ENCODE data around the gene FKBP15. TPM values are rescaled to one million over a fixed set of nuclear protein-coding genes. Genes with fewer than 3 reads are reported as not detected.

FKBP15 gene
- total RNA-seq, 1 experiment from 2014 or later, result 18.5 TPM

DNA sequence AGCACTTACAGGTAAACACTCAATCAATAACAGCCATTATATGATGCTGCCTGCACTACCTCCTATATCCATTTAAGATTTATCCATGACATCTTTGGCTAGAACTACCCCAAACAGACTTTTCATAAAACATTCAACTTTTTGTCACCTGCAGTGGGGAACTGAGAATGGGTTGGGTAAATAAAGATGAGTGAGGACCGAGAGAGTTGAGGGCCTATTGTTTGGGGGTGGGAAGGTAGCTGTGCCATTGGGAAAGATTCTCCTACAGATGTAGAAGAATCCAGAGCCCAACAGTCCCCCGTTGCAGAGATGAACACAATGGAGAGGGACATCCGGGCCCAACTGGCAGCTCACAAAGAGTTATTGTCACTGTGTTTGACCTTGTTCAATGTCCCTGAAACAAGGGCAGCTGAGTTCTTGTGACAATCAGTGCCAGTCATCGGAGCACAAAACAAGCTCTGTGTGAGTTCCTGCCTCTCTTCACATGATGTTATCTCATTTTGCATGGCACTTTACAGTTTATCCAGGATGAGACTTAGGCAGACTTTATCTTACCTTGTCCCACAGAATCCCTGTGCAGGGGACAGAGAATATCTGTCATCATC is 81.8 kb downstream of the FKBP15 start:
- Histone ChIP-seq H3K18ac (ENCODE audit: insufficient read length, low read depth, low read length) (no peak overlapping the region), H3K4ac (ENCODE audit: low read depth, low read length) (no peak overlapping the region), H3K9ac (ENCODE audit: extremely low read depth, insufficient read length, low read length) (no peak overlapping the region), H2BK5ac (ENCODE audit: insufficient read length, low read length) (no peak overlapping the region), H3K79me1 (ENCODE audit: insufficient read depth, low read depth, low read length, poor library complexity, severe bottlenecking) (no peaks in the 10 kb centered on the region), H3K14ac (ENCODE audit: insufficient read depth, low read length) (no peak overlapping the region), H3K23ac (ENCODE audit: insufficient read length, low read depth, low read length) (no peak overlapping the region), H2BK120ac (ENCODE audit: low read depth, low read length, poor library complexity, severe bottlenecking) (no peak overlapping the region), H3K4me1 (ENCODE audit: insufficient read depth, low read length) (no peaks in the 10 kb centered on the region), H2BK12ac (ENCODE audit: insufficient read length, low read depth, low read length) (no peak overlapping the region), H3K23me2 (ENCODE audit: insufficient read length, low read depth, low read length, poor library complexity, severe bottlenecking) (no peaks in the 10 kb centered on the region), H4K5ac (ENCODE audit: insufficient read length, low read depth, low read length) (no peak overlapping the region), H2AFZ (ENCODE audit: low read length) (no peak overlapping the region), H3K79me2 (ENCODE audit: insufficient read depth, low read length) (no peaks in the 10 kb centered on the region), H3K27me3 (ENCODE audit: insufficient read depth, low read length) (no peaks in the 10 kb centered on the region), H2AK5ac (ENCODE audit: insufficient read length, low read length) (no peak overlapping the region), H3K56ac (ENCODE audit: insufficient read length, low read depth, low read length) (no peak overlapping the region), H4K20me1 (ENCODE audit: control insufficient read depth, insufficient read depth, insufficient read length) (no peaks in the 10 kb centered on the region), H2BK15ac (ENCODE audit: low read depth, low read length) (no peak overlapping the region), H3T11ph (ENCODE audit: low read length) (no peak overlapping the region), H4K8ac (replicated peaks; ENCODE audit: insufficient read length, low read depth, low read length) (no peak overlapping the region), H2BK20ac (ENCODE audit: low read depth, low read length, poor library complexity, severe bottlenecking) (no peak overlapping the region), H3K9me3 (ENCODE audit: control insufficient read depth, low read depth, low read length) (no peaks in the 10 kb centered on the region), H3K4me2 (ENCODE audit: insufficient read depth, insufficient read length, low read length) (no peak overlapping the region), H4K91ac (ENCODE audit: insufficient read length, low read depth, low read length) (no peak overlapping the region), H3K27ac (ENCODE audit: insufficient read length, low read depth, low read length) (no peak overlapping the region)
- H3K27me3 Mint-ChIP-seq (ENCODE audit: low read depth), result peaks cover 7% of the 10 kb centered on the region
- no peaks in the 10 kb centered on the region for H3K36me3 Mint-ChIP-seq (ENCODE audit: insufficient read depth in 1 of 3, low read depth in 3 of 3)
- WGBS (ENCODE audit: extremely low coverage, insufficient read length, low lambda C conversion rate), result no CpG with 5 or more reads among the region's 4 CpGs
- peaks cover 7 to 12% of the 10 kb centered on the region in 2 experiments; a peak in 3 of 5 replicates for H3K9me3 Mint-ChIP-seq
- DNase-seq, result no peak
- no peak overlapping the region for H3K27ac Mint-ChIP-seq
- no peak overlapping the region for H3K4me3 Mint-ChIP-seq
- peaks cover 4 to 10% of the 10 kb centered on the region in 2 experiments; a peak in 3 of 4 replicates for H3K4me1 Mint-ChIP-seq
- TF ChIP-seq, protein P1, sequence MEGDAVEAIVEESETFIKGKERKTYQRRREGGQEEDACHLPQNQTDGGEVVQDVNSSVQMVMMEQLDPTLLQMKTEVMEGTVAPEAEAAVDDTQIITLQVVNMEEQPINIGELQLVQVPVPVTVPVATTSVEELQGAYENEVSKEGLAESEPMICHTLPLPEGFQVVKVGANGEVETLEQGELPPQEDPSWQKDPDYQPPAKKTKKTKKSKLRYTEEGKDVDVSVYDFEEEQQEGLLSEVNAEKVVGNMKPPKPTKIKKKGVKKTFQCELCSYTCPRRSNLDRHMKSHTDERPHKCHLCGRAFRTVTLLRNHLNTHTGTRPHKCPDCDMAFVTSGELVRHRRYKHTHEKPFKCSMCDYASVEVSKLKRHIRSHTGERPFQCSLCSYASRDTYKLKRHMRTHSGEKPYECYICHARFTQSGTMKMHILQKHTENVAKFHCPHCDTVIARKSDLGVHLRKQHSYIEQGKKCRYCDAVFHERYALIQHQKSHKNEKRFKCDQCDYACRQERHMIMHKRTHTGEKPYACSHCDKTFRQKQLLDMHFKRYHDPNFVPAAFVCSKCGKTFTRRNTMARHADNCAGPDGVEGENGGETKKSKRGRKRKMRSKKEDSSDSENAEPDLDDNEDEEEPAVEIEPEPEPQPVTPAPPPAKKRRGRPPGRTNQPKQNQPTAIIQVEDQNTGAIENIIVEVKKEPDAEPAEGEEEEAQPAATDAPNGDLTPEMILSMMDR (conservative IDR thresholded peaks at IDR 0.05), result no peak
